ENCODE data around the gene MACF1.
"Not testable (repeated sequence)": the region's sequence is repeated elsewhere in the genome, so short reads cannot be mapped to it uniquely, and the experiment has no call there.

Gene MACF1

DNA sequence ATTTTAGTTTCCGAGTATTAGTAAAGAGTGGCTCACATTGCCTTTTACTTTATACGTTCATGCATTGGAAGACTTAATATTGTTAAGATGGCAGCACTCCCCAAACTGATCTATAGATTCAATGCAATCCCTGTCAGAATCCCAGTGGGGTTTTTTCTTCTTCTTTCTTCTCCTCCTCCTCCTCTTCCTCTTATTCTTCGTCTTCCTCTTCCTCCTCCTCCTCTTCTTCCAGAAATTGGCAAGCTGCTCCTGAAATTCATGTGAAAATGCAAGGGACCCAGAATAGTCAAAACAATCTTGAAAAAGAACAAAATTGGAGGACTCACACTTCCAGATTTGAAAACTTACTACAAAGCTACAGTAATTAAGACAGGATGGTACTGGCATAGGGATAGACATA, 23.2 kb upstream of the MACF1 start:
- no peak for DNase-seq (ENCODE audit: low spot score)

- DNase-seq (ENCODE audit: low spot score) = no peak
Observed at GRCh38 chr1:39182804-39183203, 21.7 kb upstream of the MACF1 start.

- DNase-seq (ENCODE audit: low spot score) = peak; percentile 99
Observed at GRCh38 chr1:39183503-39184353, 20.8 kb upstream of the MACF1 start.

DNA sequence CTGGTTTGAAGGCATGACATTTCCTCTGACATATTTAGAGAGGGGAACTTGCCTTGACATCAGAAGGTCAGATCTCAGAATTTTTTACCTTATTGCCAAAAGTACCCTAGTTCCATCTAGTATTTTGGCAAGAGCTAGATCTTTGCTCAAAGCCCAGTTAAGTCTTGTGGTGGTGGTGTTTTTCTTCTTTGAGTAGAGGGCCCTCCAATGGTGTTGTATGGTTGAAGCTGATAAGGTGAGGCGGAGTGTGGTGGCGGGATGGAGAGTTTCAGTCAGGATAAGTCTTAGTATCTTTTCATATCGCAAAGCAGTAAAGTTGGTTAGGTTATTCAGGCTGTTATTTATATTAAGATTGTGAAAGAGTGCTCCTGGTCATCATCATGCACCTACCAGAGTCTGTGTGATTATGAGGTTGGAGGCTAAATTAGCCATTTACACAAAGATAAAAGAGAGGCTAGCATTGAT, 20.1 kb upstream of the MACF1 start:
- DNase-seq (ENCODE audit: low spot score) = no peak

DNA sequence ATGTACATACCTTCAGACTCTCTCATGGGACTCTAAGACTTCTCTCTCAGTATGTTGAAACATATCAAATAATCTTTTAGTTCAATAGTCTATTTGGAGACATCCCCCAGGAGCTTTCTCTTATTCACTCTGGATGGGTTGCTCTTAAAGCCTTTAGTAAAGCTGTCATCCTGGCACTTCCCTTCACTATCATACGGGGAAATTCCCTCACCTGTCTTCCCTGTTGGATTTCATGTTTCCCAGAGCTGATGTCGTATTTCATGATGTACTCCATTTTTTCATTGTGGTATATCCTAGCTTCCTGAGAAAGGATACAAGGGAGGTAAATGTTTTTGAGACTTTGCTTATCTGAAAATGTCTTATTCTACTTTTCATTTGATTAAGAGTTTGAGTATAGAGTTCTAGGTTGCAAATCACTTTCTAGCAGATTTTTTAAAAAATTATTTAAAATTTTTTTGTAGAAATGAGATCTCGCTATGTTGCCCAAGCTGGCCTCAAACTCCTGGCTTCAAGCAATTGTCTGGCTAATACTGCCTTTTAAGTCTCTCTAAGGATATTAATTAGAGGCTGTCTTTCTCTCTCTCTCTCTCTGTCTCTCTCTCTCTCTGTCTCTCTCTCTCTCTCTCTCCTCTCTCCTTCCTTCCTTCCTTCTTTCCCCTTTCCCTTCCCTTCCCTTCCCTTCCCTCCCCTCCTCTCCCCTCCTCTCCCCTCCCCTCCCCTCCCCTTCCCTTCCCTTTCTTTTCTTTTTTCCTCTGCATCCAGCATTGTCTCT, 17.0 kb upstream of the MACF1 start:
- DNase-seq (ENCODE audit: low spot score) = no peak

DNA sequence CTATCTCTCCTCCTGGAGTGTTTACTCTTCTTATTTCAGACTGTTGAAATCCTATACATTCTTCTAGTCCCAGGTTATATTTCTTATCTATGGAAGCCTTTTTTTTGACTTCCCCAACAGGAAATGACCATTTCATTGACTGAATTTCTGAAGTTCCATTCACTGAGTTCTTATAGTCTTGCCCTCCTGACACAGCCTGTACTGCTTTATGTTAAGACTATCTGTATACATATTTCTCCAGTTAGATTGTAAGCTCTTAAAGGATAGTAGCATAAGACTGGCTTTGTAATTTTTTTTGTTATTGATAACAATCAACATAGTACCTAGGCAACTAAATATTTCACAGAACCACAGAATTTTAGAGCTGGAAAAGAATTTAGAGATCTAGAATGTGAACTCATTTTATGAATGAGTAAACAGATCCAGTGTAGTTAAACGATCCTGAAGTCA, 14.9 kb upstream of the MACF1 start:
- peak; percentile 25 for DNase-seq (ENCODE audit: low spot score)

DNA sequence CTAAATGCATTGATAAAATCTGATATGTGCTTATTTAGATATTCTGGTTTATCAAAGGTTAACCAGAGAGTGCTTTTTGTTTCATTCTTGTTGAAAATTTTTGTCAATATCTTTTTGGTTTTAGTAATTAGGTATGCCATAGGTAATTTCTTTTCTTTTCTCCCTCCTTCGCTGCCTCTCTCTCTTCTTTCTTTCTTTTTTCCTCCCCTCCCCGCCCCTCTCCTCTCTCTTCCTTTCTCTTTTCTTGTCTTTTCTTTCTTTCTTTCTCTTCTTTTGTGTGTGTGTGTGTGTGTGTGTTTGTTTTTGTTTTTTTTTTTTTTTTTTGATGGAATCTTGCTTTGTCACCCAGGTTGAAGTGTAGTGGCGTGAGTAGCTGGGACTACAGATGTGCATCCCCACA, 14.4 kb upstream of the MACF1 start:
- DNase-seq (ENCODE audit: low spot score) = no peak

DNA sequence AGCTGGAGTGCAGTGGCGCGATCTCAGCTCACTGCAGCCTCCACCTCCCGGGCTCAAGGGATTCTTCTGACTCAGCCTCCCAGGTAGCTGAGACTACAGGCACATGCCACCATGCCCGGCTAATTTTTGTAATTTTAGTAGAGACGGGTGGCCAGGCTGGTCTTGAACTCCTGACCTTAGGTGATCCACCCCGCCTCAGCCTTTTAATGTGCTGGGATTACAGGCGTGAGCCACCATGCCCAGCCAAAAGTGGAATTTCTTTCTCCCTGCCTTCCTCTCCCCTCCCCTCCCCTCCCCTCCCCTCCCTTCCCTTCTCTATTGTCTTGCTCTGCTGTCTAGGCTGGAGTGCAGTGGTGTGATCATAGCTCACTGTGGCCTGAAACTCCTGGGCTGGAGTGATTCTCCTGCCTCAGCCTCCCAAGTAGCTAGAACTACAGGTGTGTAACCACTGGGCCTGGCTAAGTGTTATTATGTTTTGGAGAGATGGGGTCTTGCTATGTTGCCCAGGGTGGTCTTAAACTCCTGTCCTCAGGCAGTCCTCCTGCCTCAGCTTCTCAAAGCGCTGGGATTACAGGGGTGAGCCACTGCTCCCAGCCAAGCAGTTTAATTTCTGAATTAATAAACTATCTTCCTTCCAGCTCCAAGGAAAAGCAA, 10.0 kb upstream of the MACF1 start:
- DNase-seq (ENCODE audit: low spot score) = no peak

DNA sequence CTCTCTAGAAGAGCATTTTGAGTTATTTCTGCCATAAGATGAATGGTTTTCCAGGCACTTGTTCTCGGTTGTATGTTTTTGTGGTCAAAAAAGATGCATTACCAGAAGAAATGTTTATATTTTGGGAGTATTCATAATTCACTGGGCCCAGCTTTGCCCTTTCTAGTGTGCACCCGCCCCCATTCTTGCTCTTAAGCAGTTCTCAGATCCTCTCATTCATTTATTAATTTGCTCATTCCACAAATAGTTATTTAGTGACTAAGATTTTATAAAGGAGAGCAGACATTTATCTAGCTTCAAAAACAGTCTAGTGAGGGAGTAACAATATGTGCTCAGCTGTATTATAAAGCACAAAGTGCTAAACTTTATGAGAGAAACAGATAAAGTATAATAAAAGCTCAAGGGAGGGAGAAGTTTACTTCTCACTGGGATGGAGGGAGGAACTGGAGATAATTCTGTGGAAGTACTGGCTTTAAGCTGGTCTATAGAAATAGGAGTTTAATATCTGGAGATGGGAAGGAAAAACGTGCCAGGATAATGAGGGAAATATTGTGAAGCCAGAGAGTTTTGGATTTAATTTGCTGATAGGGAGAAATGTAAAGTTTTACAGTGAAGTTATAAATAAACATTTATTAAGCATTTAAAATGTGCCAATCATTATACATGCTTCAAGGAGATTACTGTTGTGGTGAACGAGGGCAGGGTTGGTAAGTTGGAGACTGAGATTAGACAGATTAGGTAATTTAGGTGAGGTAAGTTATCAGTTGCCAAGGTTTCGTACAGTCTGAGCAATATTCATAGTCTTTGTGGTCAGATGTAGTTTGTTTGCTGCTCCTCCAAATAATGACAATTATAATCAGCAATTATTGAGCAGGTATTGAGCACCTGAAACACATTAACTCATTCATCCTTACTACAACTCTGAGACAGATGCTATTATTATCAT, 9.1 kb upstream of the MACF1 start:
- no peak for DNase-seq (ENCODE audit: low spot score)

- DNase-seq (ENCODE audit: low spot score) = peak; percentile 91
Observed at GRCh38 chr1:39196244-39197215, 8.0 kb upstream of the MACF1 start.

- no peak for DNase-seq (ENCODE audit: low spot score)
Observed at GRCh38 chr1:39199593-39199992, 4.9 kb upstream of the MACF1 start.

GRCh38 chr1:39205102-39205780, 746 bp downstream of the MACF1 start:
- no peak for DNase-seq (ENCODE audit: low spot score)

DNA sequence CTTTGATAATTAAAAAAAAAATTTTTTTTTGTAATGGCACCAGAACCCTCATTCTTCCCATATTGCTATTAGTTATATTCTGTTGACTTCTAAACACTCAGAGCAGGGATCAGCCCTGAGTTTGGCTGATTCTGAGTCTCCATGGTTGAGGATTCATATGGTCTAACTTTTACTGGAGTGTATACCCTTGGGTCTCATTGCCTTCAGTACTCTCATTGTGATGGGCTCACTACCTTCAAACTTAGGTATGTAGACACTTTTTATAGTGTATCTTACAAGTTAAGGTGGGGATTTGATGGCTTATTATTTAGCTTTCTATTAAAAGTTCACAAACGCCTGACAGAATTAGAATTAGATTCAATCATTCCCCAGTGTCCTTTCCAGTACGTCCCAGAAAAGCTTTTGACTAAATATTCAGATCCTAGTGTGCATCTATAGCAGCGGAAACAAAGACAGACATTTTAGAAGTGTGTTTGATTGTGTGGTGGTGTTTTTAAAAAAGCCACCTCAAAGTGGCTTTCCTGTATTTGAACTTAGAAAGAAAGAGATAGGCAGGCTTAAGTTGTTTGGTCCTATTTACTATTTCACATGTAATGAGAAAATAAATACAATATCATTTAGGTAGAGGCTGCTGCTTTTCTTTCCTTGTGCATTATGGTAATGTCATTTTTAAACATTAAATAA, 1.4 kb downstream of the MACF1 start:
- no peak for DNase-seq (ENCODE audit: low spot score)

DNA sequence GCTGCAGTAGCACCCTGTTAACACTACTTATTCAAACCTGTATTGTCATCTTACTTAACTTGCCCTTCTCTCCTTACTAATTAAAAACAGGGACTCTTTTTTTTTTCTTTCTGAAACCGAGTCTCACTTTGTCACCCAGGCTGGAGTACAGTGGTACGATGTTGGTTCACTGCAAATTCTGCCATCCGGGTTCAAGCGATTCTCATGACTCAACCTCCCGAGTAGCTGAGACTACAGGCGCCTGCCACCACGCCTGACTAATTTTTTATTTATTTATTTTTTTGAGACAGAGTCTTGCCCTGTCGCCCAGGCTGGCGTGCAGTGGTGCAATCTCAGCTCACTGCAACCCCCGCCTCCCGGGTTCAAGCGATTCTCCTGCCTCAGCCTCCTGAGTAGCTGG, 3.9 kb downstream of the MACF1 start:
- DNase-seq (ENCODE audit: low spot score) = not testable (repeated sequence)

GRCh38 chr1:39210649-39211048, 6.2 kb downstream of the MACF1 start:
- DNase-seq (ENCODE audit: low spot score) = no peak

GRCh38 chr1:39212499-39212898, 8.0 kb downstream of the MACF1 start:
- DNase-seq (ENCODE audit: low spot score) = no peak

GRCh38 chr1:39213511-39214002, 9.1 kb downstream of the MACF1 start:
- no peak for DNase-seq (ENCODE audit: low spot score)

- DNase-seq (ENCODE audit: low spot score) = no peak
Observed at GRCh38 chr1:39214021-39214713, 9.7 kb downstream of the MACF1 start.

GRCh38 chr1:39214714-39214997, 10.2 kb downstream of the MACF1 start:
- no peak for DNase-seq (ENCODE audit: low spot score)

Data from SW480 (cell line).